HepG2 (cell line): ENCODE data around the gene CABP2. TPM values are rescaled to one million over a fixed set of nuclear protein-coding genes. Genes with fewer than 3 reads are reported as not detected.
A peak's percentile ranks its signal among the peaks of the same experiment; 100 is the strongest.

Experiments used
- HCFC1 ChIP-seq: fragments of 150-350 bp; IDR thresholded peaks from 2 replicates; pipeline ENCODE4 v1.6.1; 2014; ENCODE audit warnings: low read depth, low read length
- KAT8 ChIP-seq: IDR thresholded peaks from 2 replicates; pipeline ENCODE4 v1.6.1; 2016; ENCODE audit warnings: missing genetic modification reagents, missing compliant biosample characterization
- MYC ChIP-seq: sonication (generic); formaldehyde crosslinking; IDR thresholded peaks from 2 replicates; pipeline ENCODE4 v1.9.0; 2021; ENCODE audit warnings: missing genetic modification reagents, borderline replicate concordance
- NFIB ChIP-seq: sonication (generic); formaldehyde crosslinking; IDR thresholded peaks from 2 replicates; pipeline ENCODE4 v1.9.0; 2021; ENCODE audit warnings: missing genetic modification reagents, mild to moderate bottlenecking, borderline replicate concordance
- NR2F2 ChIP-seq: IDR thresholded peaks from 2 replicates; pipeline ENCODE4 v1.6.1; 2012; ENCODE audit warnings: low read depth, inconsistent platforms, borderline replicate concordance
- PHF20 ChIP-seq: sonication (generic); formaldehyde crosslinking; IDR thresholded peaks from 2 replicates; pipeline ENCODE4 v1.5.0; 2020; ENCODE audit warnings: mild to moderate bottlenecking, missing genetic modification reagents
- PTBP1 ChIP-seq: fragments of 200-400 bp; formaldehyde crosslinking; IDR thresholded peaks from 2 replicates; pipeline ENCODE4 v1.6.1; 2018; ENCODE audit warnings: low read length, low read depth; ENCODE audit not compliant: poor library complexity, severe bottlenecking
- SKIL ChIP-seq: sonication (generic); formaldehyde crosslinking; IDR thresholded peaks from 2 replicates; pipeline ENCODE4 v1.8.0; 2022; ENCODE audit warnings: missing genetic modification reagents, mild to moderate bottlenecking, moderate library complexity, borderline replicate concordance
- SP140L ChIP-seq: sonication (generic); formaldehyde crosslinking; IDR thresholded peaks from 2 replicates; pipeline ENCODE4 v1.4.0; 2020; ENCODE audit warnings: missing genetic modification reagents, borderline replicate concordance
- ZMAT3 ChIP-seq: sonication (generic); formaldehyde crosslinking; conservative IDR thresholded peaks from 2 replicates; pipeline ENCODE4 v1.7.0; 2021; ENCODE audit warnings: missing genetic modification reagents
- ZMYM2 ChIP-seq: sonication (generic); formaldehyde crosslinking; IDR thresholded peaks from 2 replicates; pipeline ENCODE4 v1.8.0; 2022; ENCODE audit warnings: mild to moderate bottlenecking, missing genetic modification reagents
- ZNF17 ChIP-seq: sonication (generic); formaldehyde crosslinking; IDR thresholded peaks from 2 replicates; pipeline ENCODE4 v1.5.0; 2020; ENCODE audit warnings: mild to moderate bottlenecking, missing genetic modification reagents
- ZNF253 ChIP-seq: sonication (generic); formaldehyde crosslinking; IDR thresholded peaks from 2 replicates; pipeline ENCODE4 v1.8.0; 2022; ENCODE audit warnings: mild to moderate bottlenecking, missing genetic modification reagents, borderline replicate concordance
- ZNF30 ChIP-seq: sonication (generic); formaldehyde crosslinking; IDR thresholded peaks from 2 replicates; pipeline ENCODE4 v1.5.0; 2020; ENCODE audit warnings: mild to moderate bottlenecking, missing genetic modification reagents
- ZNF503 ChIP-seq: sonication (generic); formaldehyde crosslinking; IDR thresholded peaks from 2 replicates; pipeline ENCODE4 v1.4.0; 2020; ENCODE audit warnings: missing genetic modification reagents
- ZNF883 ChIP-seq: sonication (generic); formaldehyde crosslinking; IDR thresholded peaks from 2 replicates; pipeline ENCODE4 v1.5.1; 2020; ENCODE audit warnings: mild to moderate bottlenecking, missing genetic modification reagents; ENCODE audit errors: not compliant biosample characterization
- ZSCAN29 ChIP-seq: sonication (generic); formaldehyde crosslinking; conservative IDR thresholded peaks from 2 replicates; pipeline ENCODE4 v1.4.0; 2020; ENCODE audit warnings: mild to moderate bottlenecking, missing genetic modification reagents
- polyA plus RNA-seq, 8 experiments: library from polyadenylated mRNA; depleted of rRNA in 3 of 8; stranded (reverse) in 7 of 8; unstranded in 1 of 8; fragments of >200 nt; fragmentation: Illumina TruSeq in 4 of 8; extraction: Trizol in 4 of 8; gene quantifications; 2 replicates each; pipeline versions ENCODE4 v1.2.1 to v1.2.3, GENCODE V29; 2011 to 2016; ENCODE audit warnings: low read depth in 4 of 8, missing spikeins in 1 of 8, mixed read lengths in 1 of 8; ENCODE audit not compliant: insufficient read depth in 1 of 8
- total RNA-seq, 5 experiments: library from RNA; depleted of rRNA; stranded (reverse); fragments of >200 nt; fragmentation: Illumina TruSeq; extraction: Trizol; gene quantifications; 2 replicates each; pipeline ENCODE4 v1.2.3, GENCODE V29; 2016; ENCODE audit warnings: low read depth in 1 of 5
- TF ChIP-seq, protein P1 (sequence below): sonication (generic); formaldehyde crosslinking; IDR thresholded peaks from 2 replicates; pipeline ENCODE4 v1.5.1; 2020; ENCODE audit warnings: mild to moderate bottlenecking, missing genetic modification reagents, moderate library complexity
- TF ChIP-seq, protein P2 (sequence below): IDR thresholded peaks from 2 replicates; pipeline ENCODE4 v1.6.1; 2016
- TF ChIP-seq, protein P3 (sequence below): sonication (generic); formaldehyde crosslinking; IDR thresholded peaks from 2 replicates; pipeline ENCODE4 v1.8.1; 2023; ENCODE audit warnings: mild to moderate bottlenecking, inconsistent platforms, moderate library complexity, missing genetic modification reagents, borderline replicate concordance

The CABP2 gene
- total and polyA plus RNA-seq, 2 of the 13 experiments (the other 11 are each of a cell fraction or from before 2014, with no cell fraction given) = not detected

DNA sequence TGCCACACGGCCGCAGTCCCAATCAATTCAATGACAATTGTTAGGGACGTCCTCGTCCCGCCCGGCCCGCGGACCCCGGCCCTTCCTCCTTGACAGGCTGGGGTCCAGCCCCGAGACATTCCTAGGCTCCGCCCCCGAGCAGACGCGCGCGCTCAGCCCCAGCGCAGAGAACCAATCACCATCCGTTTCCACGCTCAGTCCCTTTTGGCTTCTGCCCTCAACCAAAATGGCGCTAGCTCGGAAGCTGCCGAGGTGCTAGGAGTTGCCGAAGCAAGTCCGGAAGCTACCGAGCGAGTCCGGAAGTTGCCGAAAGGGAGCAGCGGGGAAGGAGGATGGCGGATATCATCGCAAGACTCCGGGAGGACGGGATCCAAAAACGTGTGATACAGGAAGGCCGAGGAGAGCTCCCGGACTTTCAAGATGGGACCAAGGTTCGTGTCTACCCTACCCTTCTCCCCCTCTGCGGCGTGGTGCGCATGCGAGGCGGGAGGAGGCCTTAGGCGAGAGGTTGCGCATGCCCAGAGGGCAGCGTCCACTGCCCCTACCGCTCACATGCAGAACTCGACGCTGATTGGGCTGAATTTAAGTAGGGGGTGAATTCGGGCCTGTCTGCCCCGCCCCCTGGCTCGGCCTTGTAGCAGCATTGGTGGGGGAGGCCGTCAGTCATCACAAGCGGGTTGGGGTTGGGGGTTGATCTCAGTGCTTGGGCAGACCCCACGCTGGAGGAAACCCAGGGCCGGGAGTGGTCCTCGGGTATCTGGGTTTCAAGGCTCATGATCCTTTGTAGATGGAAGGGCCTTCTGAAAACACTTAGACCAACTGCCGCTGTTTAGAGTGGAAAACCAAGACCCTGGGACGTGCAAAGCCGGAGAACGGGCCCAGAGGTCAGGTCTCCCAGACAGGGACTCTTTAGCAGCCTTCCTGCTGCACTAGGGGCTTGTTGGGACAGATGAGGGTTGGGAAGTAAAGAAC lies 40.1 kb downstream of the CABP2 start, which contains the start of gene AIP (continued):
- TF ChIP-seq, protein P1, sequence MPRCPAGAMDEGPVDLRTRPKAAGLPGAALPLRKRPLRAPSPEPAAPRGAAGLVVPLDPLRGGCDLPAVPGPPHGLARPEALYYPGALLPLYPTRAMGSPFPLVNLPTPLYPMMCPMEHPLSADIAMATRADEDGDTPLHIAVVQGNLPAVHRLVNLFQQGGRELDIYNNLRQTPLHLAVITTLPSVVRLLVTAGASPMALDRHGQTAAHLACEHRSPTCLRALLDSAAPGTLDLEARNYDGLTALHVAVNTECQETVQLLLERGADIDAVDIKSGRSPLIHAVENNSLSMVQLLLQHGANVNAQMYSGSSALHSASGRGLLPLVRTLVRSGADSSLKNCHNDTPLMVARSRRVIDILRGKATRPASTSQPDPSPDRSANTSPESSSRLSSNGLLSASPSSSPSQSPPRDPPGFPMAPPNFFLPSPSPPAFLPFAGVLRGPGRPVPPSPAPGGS (CRISPR knock-in tag) = peak; percentile 98
- TF ChIP-seq MYC (CRISPR knock-in tag) (peak; percentile 78), ZNF17 (CRISPR knock-in tag) (peak; percentile 96; the same call in 1 of the 2 replicates), NR2F2 (no peak; the same call in 1 of the 2 replicates), ZMYM2 (CRISPR knock-in tag) (peak; percentile 95), ZMAT3 (peak; percentile 99), NFIB (CRISPR knock-in tag) (no peak), ZNF503 (CRISPR knock-in tag) (peak; percentile 72; the same call in 1 of the 2 replicates), HCFC1 (peak; percentile 74), ZNF30 (CRISPR knock-in tag) (peak; percentile 92), PHF20 (CRISPR knock-in tag) (peak; percentile 73), ZSCAN29 (CRISPR knock-in tag) (peak; percentile 87; the same call in 1 of the 2 replicates), SP140L (CRISPR knock-in tag) (no peak), ZNF883 (peak; percentile 100), SKIL (CRISPR knock-in tag) (no peak), PTBP1 (no peak), KAT8 (CRISPR knock-in tag) (peak; percentile 93), ZNF253 (CRISPR knock-in tag) (peak; percentile 98)
- TF ChIP-seq, protein P2, sequence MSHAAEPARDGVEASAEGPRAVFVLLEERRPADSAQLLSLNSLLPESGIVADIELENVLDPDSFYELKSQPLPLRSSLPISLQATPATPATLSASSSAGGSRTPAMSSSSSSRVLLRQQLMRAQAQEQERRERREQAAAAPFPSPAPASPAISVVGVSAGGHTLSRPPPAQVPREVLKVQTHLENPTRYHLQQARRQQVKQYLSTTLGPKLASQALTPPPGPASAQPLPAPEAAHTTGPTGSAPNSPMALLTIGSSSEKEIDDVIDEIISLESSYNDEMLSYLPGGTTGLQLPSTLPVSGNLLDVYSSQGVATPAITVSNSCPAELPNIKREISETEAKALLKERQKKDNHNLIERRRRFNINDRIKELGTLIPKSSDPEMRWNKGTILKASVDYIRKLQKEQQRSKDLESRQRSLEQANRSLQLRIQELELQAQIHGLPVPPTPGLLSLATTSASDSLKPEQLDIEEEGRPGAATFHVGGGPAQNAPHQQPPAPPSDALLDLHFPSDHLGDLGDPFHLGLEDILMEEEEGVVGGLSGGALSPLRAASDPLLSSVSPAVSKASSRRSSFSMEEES (CRISPR knock-in tag) = peak; percentile 84
- TF ChIP-seq, protein P3, sequence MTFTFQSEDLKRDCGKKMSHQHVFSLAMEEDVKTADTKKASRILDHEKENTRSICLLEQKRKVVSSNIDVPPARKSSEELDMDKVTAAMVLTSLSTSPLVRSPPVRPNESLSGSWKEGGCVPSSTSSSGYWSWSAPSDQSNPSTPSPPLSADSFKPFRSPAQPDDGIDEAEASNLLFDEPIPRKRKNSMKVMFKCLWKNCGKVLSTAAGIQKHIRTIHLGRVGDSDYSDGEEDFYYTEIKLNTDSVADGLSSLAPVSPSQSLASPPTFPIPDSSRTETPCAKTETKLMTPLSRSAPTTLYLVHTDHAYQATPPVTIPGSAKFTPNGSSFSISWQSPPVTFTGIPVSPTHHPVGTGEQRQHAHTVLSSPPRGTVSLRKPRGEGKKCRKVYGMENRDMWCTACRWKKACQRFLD (CRISPR knock-in tag) = peak; percentile 99
